Measurements from ENCODE around the gene KDM1A.

DNA sequence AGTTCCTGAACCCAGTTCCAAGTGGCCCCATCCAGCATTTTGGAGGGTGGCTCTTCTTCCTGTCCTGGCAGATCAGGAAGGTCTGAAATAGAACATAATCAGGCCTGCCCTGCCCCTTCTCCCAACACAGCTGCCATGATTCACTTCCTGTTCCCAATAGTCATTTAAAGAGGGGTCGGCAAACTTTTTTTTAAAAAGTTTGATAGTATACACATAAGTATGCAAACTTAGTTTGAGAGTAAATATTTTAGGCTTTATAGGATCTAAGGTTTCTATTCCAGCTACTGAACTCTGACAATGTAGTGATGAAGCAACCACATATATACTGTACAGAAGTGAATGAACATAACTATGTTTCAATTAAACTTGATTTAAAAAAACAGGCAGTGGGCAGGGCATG lies 83.0 kb downstream of the KDM1A start:
- TF ChIP-seq, protein P1, sequence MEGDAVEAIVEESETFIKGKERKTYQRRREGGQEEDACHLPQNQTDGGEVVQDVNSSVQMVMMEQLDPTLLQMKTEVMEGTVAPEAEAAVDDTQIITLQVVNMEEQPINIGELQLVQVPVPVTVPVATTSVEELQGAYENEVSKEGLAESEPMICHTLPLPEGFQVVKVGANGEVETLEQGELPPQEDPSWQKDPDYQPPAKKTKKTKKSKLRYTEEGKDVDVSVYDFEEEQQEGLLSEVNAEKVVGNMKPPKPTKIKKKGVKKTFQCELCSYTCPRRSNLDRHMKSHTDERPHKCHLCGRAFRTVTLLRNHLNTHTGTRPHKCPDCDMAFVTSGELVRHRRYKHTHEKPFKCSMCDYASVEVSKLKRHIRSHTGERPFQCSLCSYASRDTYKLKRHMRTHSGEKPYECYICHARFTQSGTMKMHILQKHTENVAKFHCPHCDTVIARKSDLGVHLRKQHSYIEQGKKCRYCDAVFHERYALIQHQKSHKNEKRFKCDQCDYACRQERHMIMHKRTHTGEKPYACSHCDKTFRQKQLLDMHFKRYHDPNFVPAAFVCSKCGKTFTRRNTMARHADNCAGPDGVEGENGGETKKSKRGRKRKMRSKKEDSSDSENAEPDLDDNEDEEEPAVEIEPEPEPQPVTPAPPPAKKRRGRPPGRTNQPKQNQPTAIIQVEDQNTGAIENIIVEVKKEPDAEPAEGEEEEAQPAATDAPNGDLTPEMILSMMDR (IDR thresholded peaks at IDR 0.05), result no peak
- TF ChIP-seq POLR2A (IDR thresholded peaks at IDR 0.05) (no peak), POLR2AphosphoS5 (IDR thresholded peaks at IDR 0.05) (no peak), EP300 (IDR thresholded peaks at IDR 0.05) (no peak)
